NCI-H1417 treated with DMSO at 0.1 percent for 48 hours (cell line): ENCODE measurements around the gene CCL8.

Source experiments
- DNase-seq: peaks from one replicate; lab custom pipeline; 2025; lab: John Stamatoyannopoulos, UW

CCL8 gene

DNA sequence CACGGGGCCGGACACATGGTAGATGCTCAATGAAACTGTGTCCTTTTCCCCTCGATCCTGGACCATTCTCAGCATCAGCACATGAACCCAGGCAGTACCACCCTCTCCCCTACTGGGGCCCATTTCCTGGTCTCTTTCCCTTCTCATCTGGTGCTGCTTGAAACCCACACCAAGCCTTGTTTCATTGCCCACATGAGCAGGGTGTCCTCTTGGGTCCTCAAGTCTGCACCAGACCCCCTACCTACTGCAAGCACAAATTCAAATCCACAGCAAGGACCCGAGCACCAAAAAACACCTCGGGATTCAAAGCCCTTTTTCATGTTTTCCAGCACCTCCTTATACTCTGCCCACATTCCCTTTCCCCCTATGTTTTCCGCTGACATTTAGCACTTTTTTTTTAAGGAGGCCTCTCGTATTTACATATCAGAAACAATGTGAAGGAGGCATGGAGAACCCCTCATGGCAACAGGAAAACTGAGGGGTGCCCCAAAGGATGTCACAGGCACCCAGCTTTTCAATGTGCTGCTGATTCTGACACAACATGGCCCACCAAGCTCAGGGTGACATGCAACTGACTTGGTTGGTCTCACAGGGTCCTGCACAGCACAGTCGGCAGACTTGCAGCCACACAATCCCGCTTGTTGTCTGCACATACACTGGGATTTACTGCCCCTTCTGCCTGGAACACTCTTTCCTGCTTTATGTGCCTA lies 48.4 kb downstream of the CCL8 start:
- no peak for DNase-seq

DNA sequence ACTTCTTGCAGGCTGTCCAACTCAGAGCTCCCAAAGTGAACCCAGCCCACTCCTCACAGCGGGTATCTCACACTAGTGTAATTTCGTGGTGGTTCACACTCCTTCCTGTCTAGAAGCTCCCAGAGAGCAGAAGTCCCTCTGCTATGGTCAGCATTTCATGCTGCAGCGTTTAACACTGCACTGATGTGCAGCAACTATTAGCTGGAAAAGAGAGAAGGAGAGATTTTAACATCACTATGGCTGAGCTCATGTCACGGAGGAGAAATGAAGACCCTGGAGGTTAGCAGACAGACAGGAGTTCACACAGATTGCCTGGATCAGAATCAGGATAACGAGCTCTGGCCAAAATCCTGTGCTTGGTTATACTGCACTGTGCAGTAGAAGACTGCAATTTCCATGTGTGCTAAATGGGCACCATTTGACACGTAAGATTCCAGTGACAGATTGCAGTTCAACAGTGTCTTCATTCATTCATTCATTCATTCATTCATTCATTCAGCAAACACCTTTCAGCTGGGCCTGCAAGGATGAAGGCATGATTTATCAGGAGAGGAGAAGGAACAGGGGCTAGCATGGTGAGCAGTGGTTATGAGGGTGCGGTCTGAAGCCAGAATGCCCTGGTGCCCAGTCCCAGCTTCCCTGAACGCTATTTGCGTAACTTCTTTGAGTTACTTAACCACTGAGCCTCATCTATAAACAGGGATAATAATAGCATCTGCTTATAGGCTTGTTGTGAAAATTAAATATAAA lies 49.1 kb downstream of the CCL8 start:
- DNase-seq = no peak

DNA sequence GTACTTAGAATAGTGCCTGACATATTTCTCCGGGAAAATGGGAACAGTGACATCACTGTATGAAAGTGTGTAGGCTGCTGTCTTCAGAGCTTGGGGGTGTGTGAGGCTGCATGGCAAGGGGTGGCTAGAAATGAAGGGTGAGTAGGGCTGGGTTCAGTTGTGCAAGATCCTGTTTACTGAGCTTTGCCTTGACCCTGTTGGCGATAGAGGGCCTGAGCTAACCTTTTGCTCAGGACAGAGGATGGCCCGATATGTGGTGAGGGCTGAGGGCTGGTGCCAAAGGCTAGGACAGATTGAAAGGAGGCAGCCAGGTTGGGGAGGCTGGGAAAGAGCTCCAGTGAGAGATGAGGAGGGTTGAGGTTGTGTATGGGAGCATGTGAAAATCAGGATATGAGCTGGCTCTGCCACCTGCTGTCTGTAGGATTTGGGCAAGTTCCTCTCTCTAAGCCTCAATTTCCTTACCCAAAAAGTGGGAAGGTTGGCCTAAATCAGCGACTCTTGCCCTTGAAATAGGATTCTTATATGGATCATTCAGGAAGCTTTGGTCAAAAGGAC lies 49.8 kb downstream of the CCL8 start:
- DNase-seq = no peak

DNA sequence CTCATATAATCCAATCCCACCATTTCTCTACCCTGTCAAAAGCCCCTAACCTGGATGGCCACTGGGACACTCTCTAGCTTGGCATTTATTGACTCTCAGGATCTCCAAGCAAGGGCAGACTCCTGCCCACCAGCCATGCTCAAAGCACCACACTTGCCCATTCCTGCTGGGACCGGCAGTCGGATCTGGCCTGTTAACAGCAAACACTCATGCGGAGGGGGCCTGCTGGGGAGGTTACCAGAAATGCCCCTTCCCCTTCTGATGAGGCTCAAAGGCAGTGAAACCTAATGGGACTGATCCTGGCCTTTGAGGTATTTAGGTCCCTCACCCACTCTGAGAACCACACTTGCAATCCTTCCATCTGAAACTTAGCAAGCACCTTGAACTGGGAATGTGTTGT lies 50.3 kb downstream of the CCL8 start:
- no peak for DNase-seq

DNA sequence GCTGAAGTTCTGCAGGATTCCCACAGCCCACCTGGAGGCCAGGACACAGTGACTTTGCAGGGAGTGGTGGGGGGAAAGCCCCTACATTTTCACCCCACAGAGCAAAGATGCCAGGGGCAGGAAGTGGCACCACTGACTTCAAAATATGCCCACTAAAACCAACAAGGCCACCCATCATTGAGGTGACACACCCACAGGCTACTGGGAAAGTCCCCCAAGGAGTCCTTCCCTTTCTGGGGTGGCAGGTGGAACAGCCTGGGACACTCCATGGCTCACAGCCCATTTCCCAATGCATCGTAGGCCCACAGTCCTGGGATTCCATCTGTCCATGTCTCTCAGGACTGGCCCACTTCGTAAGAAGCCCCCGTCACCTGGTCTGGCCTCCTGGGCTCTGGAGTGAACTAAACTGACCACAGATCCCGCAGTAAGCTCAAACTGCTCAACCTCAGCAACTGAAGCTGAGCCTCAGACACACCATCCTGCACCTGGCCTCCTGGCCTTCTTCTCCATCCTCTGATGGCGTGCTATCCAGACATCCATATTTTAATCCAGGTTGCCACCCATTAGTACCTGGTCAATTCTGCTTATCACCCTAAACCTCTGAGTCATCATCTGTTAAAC lies 51.3 kb downstream of the CCL8 start:
- DNase-seq = no peak

DNA sequence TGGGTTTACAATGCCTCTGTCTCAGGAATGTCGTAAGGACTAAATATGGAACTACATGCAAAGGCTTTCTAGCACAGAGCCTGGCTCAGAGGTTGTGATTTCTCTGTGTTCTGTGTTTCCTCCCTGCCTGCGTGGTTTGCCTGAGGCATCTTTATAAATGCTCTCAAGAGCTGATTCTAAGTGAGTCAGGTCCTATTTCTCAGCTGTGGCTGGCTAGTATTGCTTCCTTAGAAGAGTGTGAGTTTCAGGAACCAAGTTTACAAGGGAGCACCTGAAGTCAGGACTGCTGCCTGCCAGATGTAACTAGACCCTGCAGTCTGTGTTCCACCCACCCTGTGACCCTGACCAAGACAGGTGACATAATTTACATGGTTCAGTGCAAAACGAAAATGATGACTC lies 51.8 kb downstream of the CCL8 start:
- DNase-seq = no peak
